H1 (cell line): ENCODE data around the gene USH2A. TPM values are rescaled to one million over a fixed set of nuclear protein-coding genes. Genes with fewer than 3 reads are reported as not detected.

ENCODE experiments used
- CTCF ChIA-PET: fragments of 300-600 bp; sonication (Branson Sonifier 250); formaldehyde crosslinking; loops from one replicate; lab custom pipeline; 2021; ENCODE audit not compliant: partially characterized antibody; lab: Charles Lee
- POLR2A ChIA-PET: fragments of 300-600 bp; sonication (Branson Sonifier 250); formaldehyde crosslinking; loops from one replicate; lab custom pipeline; 2021; ENCODE audit warnings: inconsistent platforms; ENCODE audit not compliant: partially characterized antibody; lab: Charles Lee
- DNase-seq, 2 experiments: peaks; one replicate each; pipeline versions ENCODE4 v3.0.0 to v3.0.0-alpha.2; 2010 to 2022; ENCODE audit warnings: low spot score in 2 of 2, low read depth in 1 of 2, mixed read lengths in 1 of 2
- FAIRE-seq: peaks from 2 replicates; lab custom pipeline; 2011; peaks lifted over from hg19 to GRCh38; lab: Jason Lieb, UNC
- H2AFZ ChIP-seq: 2 replicates; pipeline ENCODE4 v1.8.1; 2012; ENCODE audit warnings: low read length, inconsistent platforms
- H2AK5ac ChIP-seq: 2 replicates; pipeline ENCODE4 v1.6.1; 2013; ENCODE audit warnings: low read depth, low read length
- H2BK120ac ChIP-seq: replicated peaks from 2 replicates; pipeline ENCODE3; 2013; ENCODE audit warnings: low read depth, low read length, inconsistent platforms
- H2BK12ac ChIP-seq: 2 replicates; pipeline ENCODE4 v1.6.1; 2013; ENCODE audit warnings: low read depth, low read length
- H2BK15ac ChIP-seq: 2 replicates; pipeline ENCODE4 v1.6.1; 2013; ENCODE audit warnings: low read length
- H2BK20ac ChIP-seq: 2 replicates; pipeline ENCODE4 v1.6.1; 2013; ENCODE audit warnings: low read length
- H2BK5ac ChIP-seq: 2 replicates; pipeline ENCODE4 v1.6.1; 2013; ENCODE audit warnings: low read depth, low read length
- H3K14ac ChIP-seq: 2 replicates; pipeline ENCODE4 v1.6.1; 2013; ENCODE audit warnings: inconsistent platforms; ENCODE audit not compliant: insufficient read length
- H3K18ac ChIP-seq: 2 replicates; pipeline ENCODE4 v1.6.1; 2013; ENCODE audit warnings: low read length; ENCODE audit errors: extremely low read depth
- H3K23ac ChIP-seq: 2 replicates; pipeline ENCODE4 v1.6.1; 2013; ENCODE audit warnings: inconsistent platforms; ENCODE audit not compliant: insufficient read length
- H3K23me2 ChIP-seq: 2 replicates; pipeline ENCODE4 v1.6.1; 2013; ENCODE audit warnings: low read depth, low read length
- H3K27ac ChIP-seq: 2 replicates; pipeline ENCODE4 v1.6.1; 2011; ENCODE audit warnings: low read depth, low read length, inconsistent platforms
- H3K27me3 ChIP-seq, 4 experiments: replicated peaks in 1 of 4; 1 replicate in 1 of 4; 2 replicates in 3 of 4; pipeline versions ENCODE4 v1.6.1 to v1.8.1; 2011 to 2013; ENCODE audit warnings: low read length in 3 of 4, mild to moderate bottlenecking in 3 of 4, inconsistent platforms in 2 of 4, mixed read lengths in 2 of 4, moderate library complexity in 1 of 4; ENCODE audit not compliant: control insufficient read depth in 3 of 4, insufficient read depth in 3 of 4; ENCODE audit errors: extremely low read depth in 1 of 4
- H3K36me3 ChIP-seq, 4 experiments: 2 replicates each; pipeline versions ENCODE4 v1.6.1 to v1.8.1; 2011 to 2013; ENCODE audit warnings: mild to moderate bottlenecking in 4 of 4, low read length in 3 of 4, moderate library complexity in 2 of 4, control low read depth in 1 of 4, inconsistent platforms in 1 of 4; ENCODE audit not compliant: insufficient read depth in 4 of 4, control insufficient read depth in 2 of 4
- H3K4ac ChIP-seq: replicated peaks from 2 replicates; pipeline ENCODE3; 2013; ENCODE audit warnings: low read length, low read depth, mixed read lengths, inconsistent platforms; ENCODE audit not compliant: insufficient read length
- H3K4me1 ChIP-seq, 4 experiments: replicated peaks in 1 of 4; 1 replicate in 1 of 4; 2 replicates in 3 of 4; pipeline versions ENCODE4 v1.6.1 to v1.8.1; 2011 to 2013; ENCODE audit warnings: low read length in 3 of 4, inconsistent platforms in 2 of 4, mixed read lengths in 1 of 4; ENCODE audit not compliant: insufficient read depth in 4 of 4, control insufficient read depth in 3 of 4
- H3K4me2 ChIP-seq, 2 experiments: 2 replicates each; pipeline versions ENCODE4 v1.6.1 to v1.8.1; 2011 to 2013; ENCODE audit warnings: low read depth in 2 of 2, low read length in 2 of 2, control low read depth in 1 of 2, inconsistent platforms in 1 of 2, mild to moderate bottlenecking in 1 of 2; ENCODE audit not compliant: insufficient read depth in 1 of 2
- H3K4me3 ChIP-seq, 4 experiments: fragments of 200-600, 300-600 bp in 1 of 4; sonication (generic), shearing (Covaris generic), sonication (Bioruptor Twin) in 1 of 4; 2 replicates each; pipeline versions ENCODE4 v1.5.1 to v1.8.1; 2011 to 2016; ENCODE audit warnings: low read length in 4 of 4, low read depth in 3 of 4, control low read depth in 2 of 4, inconsistent platforms in 2 of 4, mild to moderate bottlenecking in 2 of 4, mixed read lengths in 1 of 4, moderate library complexity in 1 of 4; ENCODE audit not compliant: insufficient read depth in 2 of 4; ENCODE audit errors: extremely low read depth in 1 of 4
- H3K56ac ChIP-seq: replicated peaks from 2 replicates; pipeline ENCODE3; 2013; ENCODE audit warnings: low read depth, mild to moderate bottlenecking, mixed read lengths, low read length, inconsistent platforms; ENCODE audit not compliant: insufficient read length
- H3K79me1 ChIP-seq: 2 replicates; pipeline ENCODE4 v1.6.1; 2013; ENCODE audit warnings: low read depth, low read length, control low read depth
- H3K79me2 ChIP-seq, 2 experiments: 2 replicates each; pipeline versions ENCODE4 v1.6.1 to v1.8.1; 2012 to 2013; ENCODE audit warnings: low read length in 2 of 2, mild to moderate bottlenecking in 2 of 2, inconsistent platforms in 1 of 2; ENCODE audit not compliant: insufficient read depth in 2 of 2, control insufficient read depth in 1 of 2
- H3K9ac ChIP-seq, 4 experiments: replicated peaks in 1 of 4; 1 replicate in 1 of 4; 2 replicates in 3 of 4; pipeline versions ENCODE4 v1.6.1 to v1.8.1; 2011 to 2013; ENCODE audit warnings: low read depth in 3 of 4, low read length in 3 of 4, control low read depth in 2 of 4, mild to moderate bottlenecking in 2 of 4, moderate library complexity in 2 of 4, inconsistent platforms in 1 of 4; ENCODE audit errors: extremely low read depth in 1 of 4
- H3K9me3 ChIP-seq, 2 experiments: 2 replicates each; pipeline versions ENCODE4 v1.6.1 to v1.8.1; 2012 to 2013; ENCODE audit warnings: mild to moderate bottlenecking in 2 of 2, moderate library complexity in 2 of 2, control low read depth in 1 of 2, inconsistent platforms in 1 of 2, low read depth in 1 of 2, low read length in 1 of 2, mixed read lengths in 1 of 2; ENCODE audit not compliant: insufficient read depth in 2 of 2
- H4K20me1 ChIP-seq, 2 experiments: replicated peaks in 1 of 2; 2 replicates each; pipeline versions ENCODE3 to v1.8.1; 2011 to 2013; ENCODE audit warnings: inconsistent platforms in 2 of 2, low read length in 2 of 2, mild to moderate bottlenecking in 1 of 2; ENCODE audit not compliant: insufficient read depth in 2 of 2, control insufficient read depth in 1 of 2
- H4K5ac ChIP-seq: 2 replicates; pipeline ENCODE4 v1.6.1; 2013; ENCODE audit warnings: low read length, low read depth, mixed read lengths, inconsistent platforms; ENCODE audit not compliant: insufficient read length
- H4K8ac ChIP-seq: 2 replicates; pipeline ENCODE4 v1.8.0; 2013; ENCODE audit warnings: mild to moderate bottlenecking, moderate library complexity, low read length, inconsistent platforms; ENCODE audit not compliant: insufficient read depth; ENCODE audit errors: extremely low read depth
- H4K91ac ChIP-seq: replicated peaks from 2 replicates; pipeline ENCODE3; 2013; ENCODE audit warnings: low read length, mixed read lengths, inconsistent platforms; ENCODE audit not compliant: insufficient read length
- BRCA1 ChIP-seq: IDR thresholded peaks from 2 replicates; pipeline ENCODE4 v1.6.1; 2012; ENCODE audit warnings: low read depth, low read length, improper control_type of control experiment
- CHD1 ChIP-seq: IDR thresholded peaks from 2 replicates; pipeline ENCODE4 v1.6.1; 2012; ENCODE audit warnings: low read depth, low read length, improper control_type of control experiment
- CTBP2 ChIP-seq: IDR thresholded peaks from 2 replicates; pipeline ENCODE4 v1.7.0; 2011; ENCODE audit warnings: borderline replicate concordance, mild to moderate bottlenecking, moderate library complexity, mixed read lengths, low read length; ENCODE audit not compliant: insufficient read depth, insufficient read length
- EP300 ChIP-seq, 2 experiments: IDR thresholded peaks; 1 replicate in 1 of 2; 2 replicates in 1 of 2; pipeline ENCODE4 v1.6.1; 2011 to 2012; ENCODE audit warnings: low read depth in 2 of 2, low read length in 2 of 2, mild to moderate bottlenecking in 2 of 2, borderline replicate concordance in 1 of 2, inconsistent platforms in 1 of 2, moderate library complexity in 1 of 2
- FOSL1 ChIP-seq: IDR thresholded peaks from 2 replicates; pipeline ENCODE4 v1.6.1; 2011; ENCODE audit warnings: mild to moderate bottlenecking, low read depth, low read length, moderate library complexity; ENCODE audit not compliant: insufficient read depth
- PHF8 ChIP-seq: fragments of 200-600 bp; sonication (generic); conservative IDR thresholded peaks from 2 replicates; pipeline ENCODE4 v1.7.1; 2012; ENCODE audit warnings: low read depth, mild to moderate bottlenecking, inconsistent platforms, low read length, moderate library complexity
- RAD21 ChIP-seq, 2 experiments: IDR thresholded peaks in 1 of 2; conservative IDR thresholded peaks in 1 of 2; 2 replicates each; pipeline ENCODE4 v1.6.1; 2011; ENCODE audit warnings: low read depth in 2 of 2, low read length in 2 of 2, improper control_type of control experiment in 1 of 2, inconsistent platforms in 1 of 2, mild to moderate bottlenecking in 1 of 2, moderate library complexity in 1 of 2
- RNF2 ChIP-seq: fragments of 200-900, 300-1000 bp; sonication (generic); IDR thresholded peaks from 2 replicates; pipeline ENCODE4 v1.7.1; 2016; ENCODE audit warnings: borderline replicate concordance, low read depth, mild to moderate bottlenecking, antibody characterized with exemption, low read length; ENCODE audit not compliant: poor library complexity, severe bottlenecking; ENCODE audit errors: missing control alignments
- SIRT6 ChIP-seq: IDR thresholded peaks from one replicate; pipeline ENCODE4 v1.7.1; 2012; ENCODE audit warnings: low read length, inconsistent platforms
- YY1 ChIP-seq: IDR thresholded peaks from 2 replicates; pipeline ENCODE4 v1.6.1; 2011; ENCODE audit warnings: low read depth, mild to moderate bottlenecking, low read length
- WGBS, 2 experiments: shearing (Covaris generic) in 1 of 2; methylation state at CpG; one replicate each; pipeline versions ENCODE4 v1.1.6 to v1.1.7; 2013 to 2015; ENCODE audit warnings: low lambda C conversion rate in 2 of 2, mixed read lengths in 2 of 2, inconsistent platforms in 1 of 2, low coverage in 1 of 2, missing lambda C conversion rate in 1 of 2; ENCODE audit not compliant: insufficient replicate concordance in 2 of 2, insufficient coverage in 1 of 2, insufficient read length in 1 of 2; ENCODE audit errors: extremely low coverage in 1 of 2, missing lambda C conversion rate in 1 of 2; 5-methylcytosine and 5-hydroxymethylcytosine counted together
- polyA plus RNA-seq, 7 experiments: library from polyadenylated mRNA; depleted of rRNA in 3 of 7; stranded (reverse) in 5 of 7; unstranded in 2 of 7; fragments of >200 nt in 5 of 7; fragments of 200-250 nt in 2 of 7; gene quantifications; 1 replicate in 5 of 7; 2 replicates in 1 of 7; 4 replicates in 1 of 7; pipeline versions ENCODE4 v1.2.1 to v1.2.3, GENCODE V29; 2011 to 2013; ENCODE audit warnings: missing spikeins in 2 of 7, mixed read lengths in 2 of 7
- total RNA-seq: library from RNA; stranded (reverse); fragmentation: NEBNext Ultra II Directional; extraction: Animal tissue kit (Norgen Biotek cat#: 25700); gene quantifications from 2 replicates; pipeline ENCODE4 v1.2.1, GENCODE V29; 2021
- TF ChIP-seq, protein P1 (sequence below): IDR thresholded peaks from 2 replicates; pipeline ENCODE4 v1.6.1; 2012; ENCODE audit warnings: inconsistent platforms

The USH2A gene
- total and polyA plus RNA-seq, 2 of the 8 experiments (the other 6 are each of a cell fraction or from before 2014, with no cell fraction given): 0.02 to 0.17 TPM

- no peak overlapping the region for H3K27ac ChIP-seq
- ChIA-PET POLR2A (no interaction called here), CTCF (no interaction called here)
- no peak overlapping the region for H2AK5ac ChIP-seq
- H3K4me3 ChIP-seq: no peak overlapping the region
- no peak overlapping the region for H3K18ac ChIP-seq
- H3K14ac ChIP-seq: no peak overlapping the region
- H2BK5ac ChIP-seq: no peak overlapping the region
- H4K8ac ChIP-seq: no peak overlapping the region
- H3K4ac ChIP-seq: no peak overlapping the region
- H3K4me2 ChIP-seq: no peak overlapping the region
- H4K20me1 ChIP-seq: no peaks in the 10 kb centered on the region
- H3K79me2 ChIP-seq: no peaks in the 10 kb centered on the region
- no peak overlapping the region for H3K9ac ChIP-seq
- no peak overlapping the region for H2BK12ac ChIP-seq
- H3K23me2 ChIP-seq: no peaks in the 10 kb centered on the region
- H2BK20ac ChIP-seq: no peak overlapping the region
- no peak overlapping the region for H3K23ac ChIP-seq
- no peaks in the 10 kb centered on the region for H3K27me3 ChIP-seq
- no peak overlapping the region for H4K5ac ChIP-seq
- no peaks in the 10 kb centered on the region for H3K4me1 ChIP-seq
- H3K56ac ChIP-seq: no peak overlapping the region
- no peak overlapping the region for H4K91ac ChIP-seq
- H3K9me3 ChIP-seq: no peaks in the 10 kb centered on the region
- H2AFZ ChIP-seq: no peak overlapping the region
- H2BK120ac ChIP-seq: no peak overlapping the region
- DNase-seq (no peak), FAIRE-seq (no peak)
- no peaks in the 10 kb centered on the region for H3K36me3 ChIP-seq
- 100% methylated on average over 1 of the region's 1 CpG; no CpG with 5 or more reads in 1 of the 2 experiments for WGBS, 2 experiments
- TF ChIP-seq RNF2 (no peak), YY1 (no peak), FOSL1 (no peak), CTBP2 (no peak), SIRT6 (no peak), BRCA1 (no peak), PHF8 (no peak), RAD21 (IDR thresholded peaks at IDR 0.05 in 1 of 2, conservative IDR thresholded peaks at IDR 0.05 in 1 of 2; ENCODE audit: low read depth in 2 of 2, low read length in 2 of 2) (no peak), EP300 (IDR thresholded peaks at IDR 0.05; ENCODE audit: borderline replicate concordance in 1 of 2, low read depth in 2 of 2, low read length in 2 of 2) (no peak), CHD1 (no peak)
- TF ChIP-seq, protein P1, sequence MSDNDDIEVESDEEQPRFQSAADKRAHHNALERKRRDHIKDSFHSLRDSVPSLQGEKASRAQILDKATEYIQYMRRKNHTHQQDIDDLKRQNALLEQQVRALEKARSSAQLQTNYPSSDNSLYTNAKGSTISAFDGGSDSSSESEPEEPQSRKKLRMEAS: no peak
- TF ChIP-seq, all 59 proteins: peak for 0
- H2BK15ac ChIP-seq: no peak overlapping the region
- H3K79me1 ChIP-seq: no peaks in the 10 kb centered on the region
Observed at GRCh38 chr1:215744419-215744818, 678.8 kb downstream of the USH2A start.
